Esophagus squamous epithelium (tissue), 4 donors: Measurements from ENCODE around the gene PAOX.

Experiments
- POLR2A ChIP-seq, 4 donors: fragments of 450-650 bp; IDR thresholded peaks; one replicate each; pipeline ENCODE4 v1.6.1; 2017; ENCODE audit warnings: antibody characterized with exemption in 4 of 4, mild to moderate bottlenecking in 4 of 4, moderate library complexity in 3 of 4
- TF ChIP-seq, protein P1 (sequence below), 6 experiments: fragments of 450-650 bp in 4 of 6; fragments of 200-600 bp in 2 of 6; sonication (generic) in 2 of 6; IDR thresholded peaks; one replicate each; pipeline ENCODE4 v1.5.1; 2016 to 2019; ENCODE audit warnings: antibody characterized with exemption in 6 of 6, mild to moderate bottlenecking in 4 of 6, moderate library complexity in 4 of 6

DNA sequence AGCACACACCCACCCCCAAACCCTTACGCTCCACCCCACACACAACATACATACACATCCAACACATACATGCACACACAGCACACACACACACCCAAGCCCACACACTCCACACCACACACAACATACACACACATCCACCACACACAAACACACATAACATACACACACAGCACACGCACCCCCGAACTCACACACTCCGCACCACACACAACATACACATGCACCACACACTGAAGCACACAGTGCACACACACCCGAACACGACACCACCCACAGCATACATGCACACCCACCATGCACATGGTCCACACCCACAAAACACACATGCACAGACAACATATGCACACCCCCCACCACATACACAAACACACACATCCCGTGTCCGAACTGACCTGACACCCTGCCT, 29.9 kb upstream of the PAOX start:
- TF ChIP-seq, protein P1, sequence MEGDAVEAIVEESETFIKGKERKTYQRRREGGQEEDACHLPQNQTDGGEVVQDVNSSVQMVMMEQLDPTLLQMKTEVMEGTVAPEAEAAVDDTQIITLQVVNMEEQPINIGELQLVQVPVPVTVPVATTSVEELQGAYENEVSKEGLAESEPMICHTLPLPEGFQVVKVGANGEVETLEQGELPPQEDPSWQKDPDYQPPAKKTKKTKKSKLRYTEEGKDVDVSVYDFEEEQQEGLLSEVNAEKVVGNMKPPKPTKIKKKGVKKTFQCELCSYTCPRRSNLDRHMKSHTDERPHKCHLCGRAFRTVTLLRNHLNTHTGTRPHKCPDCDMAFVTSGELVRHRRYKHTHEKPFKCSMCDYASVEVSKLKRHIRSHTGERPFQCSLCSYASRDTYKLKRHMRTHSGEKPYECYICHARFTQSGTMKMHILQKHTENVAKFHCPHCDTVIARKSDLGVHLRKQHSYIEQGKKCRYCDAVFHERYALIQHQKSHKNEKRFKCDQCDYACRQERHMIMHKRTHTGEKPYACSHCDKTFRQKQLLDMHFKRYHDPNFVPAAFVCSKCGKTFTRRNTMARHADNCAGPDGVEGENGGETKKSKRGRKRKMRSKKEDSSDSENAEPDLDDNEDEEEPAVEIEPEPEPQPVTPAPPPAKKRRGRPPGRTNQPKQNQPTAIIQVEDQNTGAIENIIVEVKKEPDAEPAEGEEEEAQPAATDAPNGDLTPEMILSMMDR (IDR thresholded peaks at IDR 0.05), result no peak
- TF ChIP-seq POLR2A (IDR thresholded peaks at IDR 0.05), result no peak
